Measurements from ENCODE around the gene GLP2R.

GRCh38 chr17:9859781-9860180 is 34.1 kb downstream of the GLP2R start:
- TF ChIP-seq POLR2AphosphoS5 (IDR thresholded peaks at IDR 0.05) (no peak), MXI1 (conservative IDR thresholded peaks at IDR 0.05; ENCODE audit: poor library complexity, severe bottlenecking) (no peak), SMC3 (conservative IDR thresholded peaks at IDR 0.05; ENCODE audit: poor library complexity) (no peak), EZH2 (IDR thresholded peaks at IDR 0.05; ENCODE audit: borderline replicate concordance, insufficient read depth, low read length, poor library complexity, severe bottlenecking) (no peak), RAD21 (conservative IDR thresholded peaks at IDR 0.05) (no peak), EP300 (conservative IDR thresholded peaks at IDR 0.05; ENCODE audit: poor library complexity, severe bottlenecking) (no peak), TAF1 (IDR thresholded peaks at IDR 0.05; ENCODE audit: low read depth) (no peak)
- TF ChIP-seq, protein P1, sequence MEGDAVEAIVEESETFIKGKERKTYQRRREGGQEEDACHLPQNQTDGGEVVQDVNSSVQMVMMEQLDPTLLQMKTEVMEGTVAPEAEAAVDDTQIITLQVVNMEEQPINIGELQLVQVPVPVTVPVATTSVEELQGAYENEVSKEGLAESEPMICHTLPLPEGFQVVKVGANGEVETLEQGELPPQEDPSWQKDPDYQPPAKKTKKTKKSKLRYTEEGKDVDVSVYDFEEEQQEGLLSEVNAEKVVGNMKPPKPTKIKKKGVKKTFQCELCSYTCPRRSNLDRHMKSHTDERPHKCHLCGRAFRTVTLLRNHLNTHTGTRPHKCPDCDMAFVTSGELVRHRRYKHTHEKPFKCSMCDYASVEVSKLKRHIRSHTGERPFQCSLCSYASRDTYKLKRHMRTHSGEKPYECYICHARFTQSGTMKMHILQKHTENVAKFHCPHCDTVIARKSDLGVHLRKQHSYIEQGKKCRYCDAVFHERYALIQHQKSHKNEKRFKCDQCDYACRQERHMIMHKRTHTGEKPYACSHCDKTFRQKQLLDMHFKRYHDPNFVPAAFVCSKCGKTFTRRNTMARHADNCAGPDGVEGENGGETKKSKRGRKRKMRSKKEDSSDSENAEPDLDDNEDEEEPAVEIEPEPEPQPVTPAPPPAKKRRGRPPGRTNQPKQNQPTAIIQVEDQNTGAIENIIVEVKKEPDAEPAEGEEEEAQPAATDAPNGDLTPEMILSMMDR (IDR thresholded peaks at IDR 0.05; ENCODE audit: poor library complexity, severe bottlenecking): no peak
- TF ChIP-seq, protein P2, sequence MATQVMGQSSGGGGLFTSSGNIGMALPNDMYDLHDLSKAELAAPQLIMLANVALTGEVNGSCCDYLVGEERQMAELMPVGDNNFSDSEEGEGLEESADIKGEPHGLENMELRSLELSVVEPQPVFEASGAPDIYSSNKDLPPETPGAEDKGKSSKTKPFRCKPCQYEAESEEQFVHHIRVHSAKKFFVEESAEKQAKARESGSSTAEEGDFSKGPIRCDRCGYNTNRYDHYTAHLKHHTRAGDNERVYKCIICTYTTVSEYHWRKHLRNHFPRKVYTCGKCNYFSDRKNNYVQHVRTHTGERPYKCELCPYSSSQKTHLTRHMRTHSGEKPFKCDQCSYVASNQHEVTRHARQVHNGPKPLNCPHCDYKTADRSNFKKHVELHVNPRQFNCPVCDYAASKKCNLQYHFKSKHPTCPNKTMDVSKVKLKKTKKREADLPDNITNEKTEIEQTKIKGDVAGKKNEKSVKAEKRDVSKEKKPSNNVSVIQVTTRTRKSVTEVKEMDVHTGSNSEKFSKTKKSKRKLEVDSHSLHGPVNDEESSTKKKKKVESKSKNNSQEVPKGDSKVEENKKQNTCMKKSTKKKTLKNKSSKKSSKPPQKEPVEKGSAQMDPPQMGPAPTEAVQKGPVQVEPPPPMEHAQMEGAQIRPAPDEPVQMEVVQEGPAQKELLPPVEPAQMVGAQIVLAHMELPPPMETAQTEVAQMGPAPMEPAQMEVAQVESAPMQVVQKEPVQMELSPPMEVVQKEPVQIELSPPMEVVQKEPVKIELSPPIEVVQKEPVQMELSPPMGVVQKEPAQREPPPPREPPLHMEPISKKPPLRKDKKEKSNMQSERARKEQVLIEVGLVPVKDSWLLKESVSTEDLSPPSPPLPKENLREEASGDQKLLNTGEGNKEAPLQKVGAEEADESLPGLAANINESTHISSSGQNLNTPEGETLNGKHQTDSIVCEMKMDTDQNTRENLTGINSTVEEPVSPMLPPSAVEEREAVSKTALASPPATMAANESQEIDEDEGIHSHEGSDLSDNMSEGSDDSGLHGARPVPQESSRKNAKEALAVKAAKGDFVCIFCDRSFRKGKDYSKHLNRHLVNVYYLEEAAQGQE (IDR thresholded peaks at IDR 0.05; ENCODE audit: borderline replicate concordance): no peak
